Endothelial cell of umbilical vein (primary cell): ENCODE measurements around the gene C3orf70. TPM values are rescaled to one million over a fixed set of nuclear protein-coding genes. Genes with fewer than 3 reads are reported as not detected.

Experiments
- BruUV-seq: library from RNA; stranded (reverse); fragments of 400-500 nt; replicated peaks from 2 replicates; lab custom pipeline; 2021; lab: Mats Ljungman, UMichigan
- CTCF ChIA-PET: fragments of 300-600, 350-600 bp; sonication (Branson Sonifier 250); formaldehyde crosslinking; loops from one replicate; lab custom pipeline; 2021; ENCODE audit warnings: antibody characterized with exemption, inconsistent platforms; lab: Charles Lee
- POLR2A ChIA-PET: fragments of 300-600, 350-600 bp; sonication (Branson Sonifier 250); formaldehyde crosslinking; loops from one replicate; lab custom pipeline; 2021; ENCODE audit warnings: antibody characterized with exemption, inconsistent platforms; lab: Charles Lee
- DNase-seq: peaks from one replicate; pipeline ENCODE4 v3.0.0-alpha.2; 2011; ENCODE audit warnings: low read depth, low spot score
- FAIRE-seq: peaks from 2 replicates; lab custom pipeline; 2011; peaks lifted over from hg19 to GRCh38; lab: Jason Lieb, UNC
- H2AFZ ChIP-seq: 2 replicates; pipeline ENCODE4 v1.6.0; 2012; ENCODE audit warnings: low read depth, low read length, control low read depth, inconsistent platforms
- H3K27ac ChIP-seq: 2 replicates; pipeline ENCODE4 v1.5.1; 2011; ENCODE audit warnings: low read depth, mild to moderate bottlenecking, control low read depth, low read length, moderate library complexity; ENCODE audit not compliant: insufficient read depth
- H3K27me3 ChIP-seq, 2 experiments: 2 replicates each; pipeline versions ENCODE4 v1.6.0 to v1.6.1; 2011; ENCODE audit warnings: low read length in 2 of 2, mixed read lengths in 1 of 2; ENCODE audit not compliant: control insufficient read depth in 2 of 2, insufficient read depth in 2 of 2
- H3K36me3 ChIP-seq, 2 experiments: 2 replicates in 1 of 2; 3 replicates in 1 of 2; pipeline ENCODE4 v1.5.1; 2011; ENCODE audit warnings: low read length in 2 of 2, mild to moderate bottlenecking in 1 of 2, moderate library complexity in 1 of 2; ENCODE audit not compliant: control insufficient read depth in 2 of 2, insufficient read depth in 2 of 2; ENCODE audit errors: extremely low read depth in 1 of 2
- H3K4me1 ChIP-seq: 3 replicates; pipeline ENCODE4 v1.5.1; 2011; ENCODE audit warnings: mild to moderate bottlenecking, low read length; ENCODE audit not compliant: control insufficient read depth, insufficient read depth; ENCODE audit errors: extremely low read depth
- H3K4me2 ChIP-seq: 2 replicates; pipeline ENCODE4 v1.6.1; 2011; ENCODE audit warnings: low read length, control low read depth, mixed read lengths; ENCODE audit not compliant: insufficient read depth
- H3K4me3 ChIP-seq, 3 experiments: fragments of 200-600 bp in 1 of 3; sonication (generic), shearing (Covaris generic) in 1 of 3; replicated peaks in 1 of 3; 2 replicates each; pipeline ENCODE4 v1.5.1; 2011 to 2016; ENCODE audit warnings: control low read depth in 3 of 3, low read length in 3 of 3, mild to moderate bottlenecking in 2 of 3, inconsistent platforms in 1 of 3, low read depth in 1 of 3, moderate library complexity in 1 of 3; ENCODE audit not compliant: insufficient read depth in 1 of 3
- H3K79me2 ChIP-seq: 2 replicates; pipeline ENCODE4 v1.6.0; 2012; ENCODE audit warnings: low read length, inconsistent platforms; ENCODE audit not compliant: control insufficient read depth, insufficient read depth
- H3K9ac ChIP-seq: replicated peaks from 2 replicates; pipeline ENCODE3; 2011; ENCODE audit warnings: low read length, control low read depth; ENCODE audit not compliant: insufficient read depth; ENCODE audit errors: extremely low read depth
- H3K9me1 ChIP-seq: replicated peaks from 3 replicates; pipeline ENCODE4 v1.6.0; 2011; ENCODE audit warnings: mild to moderate bottlenecking, low read length; ENCODE audit not compliant: control insufficient read depth, insufficient read depth; ENCODE audit errors: extremely low read depth
- H3K9me3 ChIP-seq: replicated peaks from 2 replicates; pipeline ENCODE4 v1.5.1; 2012; ENCODE audit warnings: low read length, inconsistent platforms; ENCODE audit not compliant: control insufficient read depth, insufficient read depth
- H4K20me1 ChIP-seq: replicated peaks from 2 replicates; pipeline ENCODE3; 2011; ENCODE audit warnings: mild to moderate bottlenecking, low read length; ENCODE audit not compliant: control insufficient read depth, insufficient read depth; ENCODE audit errors: extremely low read depth
- EZH2 ChIP-seq: IDR thresholded peaks from 2 replicates; pipeline ENCODE4 v1.6.1; 2012; ENCODE audit warnings: borderline replicate concordance, low read depth, mild to moderate bottlenecking, moderate library complexity, low read length, inconsistent platforms; ENCODE audit not compliant: severe bottlenecking
- FOS ChIP-seq: IDR thresholded peaks from 2 replicates; pipeline ENCODE4 v1.6.1; 2011; ENCODE audit warnings: mild to moderate bottlenecking, low read length, moderate library complexity, borderline replicate concordance; ENCODE audit not compliant: insufficient read depth
- GATA2 ChIP-seq: IDR thresholded peaks from 2 replicates; pipeline ENCODE4 v1.7.0; 2011; ENCODE audit warnings: low read depth, mild to moderate bottlenecking, moderate library complexity, mixed read lengths, low read length; ENCODE audit not compliant: insufficient read length, insufficient read depth
- JUN ChIP-seq: IDR thresholded peaks from 2 replicates; pipeline ENCODE4 v1.6.1; 2011; ENCODE audit warnings: borderline replicate concordance, low read depth; ENCODE audit not compliant: insufficient read length, insufficient read depth
- MYC ChIP-seq: IDR thresholded peaks from one replicate; pipeline ENCODE4 v1.6.1; 2011; ENCODE audit warnings: mild to moderate bottlenecking, low read depth, low read length
- POLR2A ChIP-seq: IDR thresholded peaks from 2 replicates; pipeline ENCODE4 v1.6.1; 2012; ENCODE audit warnings: low read depth, mild to moderate bottlenecking, control low read depth, low read length
- POLR2AphosphoS5 ChIP-seq: IDR thresholded peaks from 2 replicates; pipeline ENCODE4 v1.6.1; 2012; ENCODE audit warnings: low read depth, mild to moderate bottlenecking, control low read depth, low read length, moderate library complexity; ENCODE audit not compliant: insufficient read depth
- dilution Hi-C: fragments of 300-500 bp; cut with MboI; formaldehyde crosslinking; loops from one replicate; pipeline ENCODE4 v1.15.0; 2019; ENCODE audit warnings: low sequenced_read_pairs; ENCODE audit not compliant: extremely low pct_ligation_motif_present
- intact Hi-C: fragments of 100-400 bp; cut with micrococcal nuclease; formaldehyde crosslinking; loops from one replicate; pipeline ENCODE4 v1.10.0; 2022
- polyA plus RNA-seq, 4 experiments: library from polyadenylated mRNA; depleted of rRNA in 3 of 4; stranded (reverse) in 3 of 4; unstranded in 1 of 4; fragments of >200 nt; gene quantifications; 2 replicates each; pipeline versions ENCODE4 v1.2.1 to v1.2.3, GENCODE V29; 2011 to 2012; ENCODE audit warnings: missing spikeins in 1 of 4
- total RNA-seq: library from RNA; stranded (reverse); gene quantifications from 2 replicates; pipeline ENCODE4 v1.2.3, GENCODE V29; 2021
- TF ChIP-seq, protein P1 (sequence below), 2 donors: IDR thresholded peaks; 1 replicate in 1 of 2; 2 replicates in 1 of 2; pipeline ENCODE4 v1.5.1; 2011; ENCODE audit warnings: low read length in 2 of 2, mild to moderate bottlenecking in 2 of 2, moderate library complexity in 2 of 2, control low read depth in 1 of 2, inconsistent platforms in 1 of 2, low read depth in 1 of 2; ENCODE audit not compliant: insufficient read depth in 1 of 2; ENCODE audit errors: extremely low read depth in 1 of 2
- TF ChIP-seq, protein P2 (sequence below): IDR thresholded peaks from 2 replicates; pipeline ENCODE4 v1.6.1; 2011; ENCODE audit not compliant: insufficient read depth, insufficient read length

C3orf70 gene
- total and polyA plus RNA-seq, 2 donors (not counting 3 experiments of a cell fraction or from before 2014, with no cell fraction given) = 0.08 to 0.20 TPM

GRCh38 chr3:185046603-185047002, 106.3 kb downstream of the C3orf70 start:
- Histone ChIP-seq H2AFZ (no peak overlapping the region), H3K9ac (no peak overlapping the region), H4K20me1 (no peaks in the 10 kb centered on the region), H3K79me2 (no peaks in the 10 kb centered on the region), H3K36me3 (peaks cover 0 to 4% of the 10 kb centered on the region in 2 experiments), H3K27me3 (no peaks in the 10 kb centered on the region), H3K4me2 (peak overlapping the region; percentile 83), H3K27ac (peak overlapping the region; percentile 38), H3K9me3 (no peaks in the 10 kb centered on the region), H3K4me1 (peaks cover 28% of the 10 kb centered on the region), H3K9me1 (no peaks in the 10 kb centered on the region), H3K4me3 (no peak overlapping the region)
- intact Hi-C loops (loop anchor here (5.0 kb wide), 1 partner anchor 106 kb away; the partner anchor contains the start of gene C3orf70), dilution Hi-C loops (no loop called here)
- DNase-seq (peak; percentile 7), FAIRE-seq (no peak)
- CTCF ChIA-PET = no interaction called here
- BruUV-seq = no TSS peak
- POLR2A ChIA-PET = no interaction called here
- TF ChIP-seq POLR2AphosphoS5 = no peak
- TF ChIP-seq, protein P1, sequence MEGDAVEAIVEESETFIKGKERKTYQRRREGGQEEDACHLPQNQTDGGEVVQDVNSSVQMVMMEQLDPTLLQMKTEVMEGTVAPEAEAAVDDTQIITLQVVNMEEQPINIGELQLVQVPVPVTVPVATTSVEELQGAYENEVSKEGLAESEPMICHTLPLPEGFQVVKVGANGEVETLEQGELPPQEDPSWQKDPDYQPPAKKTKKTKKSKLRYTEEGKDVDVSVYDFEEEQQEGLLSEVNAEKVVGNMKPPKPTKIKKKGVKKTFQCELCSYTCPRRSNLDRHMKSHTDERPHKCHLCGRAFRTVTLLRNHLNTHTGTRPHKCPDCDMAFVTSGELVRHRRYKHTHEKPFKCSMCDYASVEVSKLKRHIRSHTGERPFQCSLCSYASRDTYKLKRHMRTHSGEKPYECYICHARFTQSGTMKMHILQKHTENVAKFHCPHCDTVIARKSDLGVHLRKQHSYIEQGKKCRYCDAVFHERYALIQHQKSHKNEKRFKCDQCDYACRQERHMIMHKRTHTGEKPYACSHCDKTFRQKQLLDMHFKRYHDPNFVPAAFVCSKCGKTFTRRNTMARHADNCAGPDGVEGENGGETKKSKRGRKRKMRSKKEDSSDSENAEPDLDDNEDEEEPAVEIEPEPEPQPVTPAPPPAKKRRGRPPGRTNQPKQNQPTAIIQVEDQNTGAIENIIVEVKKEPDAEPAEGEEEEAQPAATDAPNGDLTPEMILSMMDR (IDR thresholded peaks at IDR 0.05; ENCODE audit: extremely low read depth in 1 of 2, insufficient read depth in 1 of 2, low read depth in 1 of 2, low read length in 2 of 2) = no peak
- TF ChIP-seq, protein P2, sequence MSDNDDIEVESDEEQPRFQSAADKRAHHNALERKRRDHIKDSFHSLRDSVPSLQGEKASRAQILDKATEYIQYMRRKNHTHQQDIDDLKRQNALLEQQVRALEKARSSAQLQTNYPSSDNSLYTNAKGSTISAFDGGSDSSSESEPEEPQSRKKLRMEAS = no peak
- no peak for TF ChIP-seq JUN
- no peak for TF ChIP-seq FOS
- TF ChIP-seq EZH2 = no peak
- no peak for TF ChIP-seq MYC
- TF ChIP-seq POLR2A = no peak
- no peak for TF ChIP-seq GATA2
